ENCODE measurements around the gene PGPEP1. TPM values are rescaled to one million over a fixed set of nuclear protein-coding genes. Genes with fewer than 3 reads are reported as not detected.
A peak's percentile ranks its signal among the peaks of the same experiment; 100 is the strongest.

The PGPEP1 gene
- total and polyA plus RNA-seq, 10 of the 15 experiments (the other 5 are each of a cell fraction or from before 2014, with no cell fraction given), result 13.8 to 39.4 (median 17.0) TPM

DNA sequence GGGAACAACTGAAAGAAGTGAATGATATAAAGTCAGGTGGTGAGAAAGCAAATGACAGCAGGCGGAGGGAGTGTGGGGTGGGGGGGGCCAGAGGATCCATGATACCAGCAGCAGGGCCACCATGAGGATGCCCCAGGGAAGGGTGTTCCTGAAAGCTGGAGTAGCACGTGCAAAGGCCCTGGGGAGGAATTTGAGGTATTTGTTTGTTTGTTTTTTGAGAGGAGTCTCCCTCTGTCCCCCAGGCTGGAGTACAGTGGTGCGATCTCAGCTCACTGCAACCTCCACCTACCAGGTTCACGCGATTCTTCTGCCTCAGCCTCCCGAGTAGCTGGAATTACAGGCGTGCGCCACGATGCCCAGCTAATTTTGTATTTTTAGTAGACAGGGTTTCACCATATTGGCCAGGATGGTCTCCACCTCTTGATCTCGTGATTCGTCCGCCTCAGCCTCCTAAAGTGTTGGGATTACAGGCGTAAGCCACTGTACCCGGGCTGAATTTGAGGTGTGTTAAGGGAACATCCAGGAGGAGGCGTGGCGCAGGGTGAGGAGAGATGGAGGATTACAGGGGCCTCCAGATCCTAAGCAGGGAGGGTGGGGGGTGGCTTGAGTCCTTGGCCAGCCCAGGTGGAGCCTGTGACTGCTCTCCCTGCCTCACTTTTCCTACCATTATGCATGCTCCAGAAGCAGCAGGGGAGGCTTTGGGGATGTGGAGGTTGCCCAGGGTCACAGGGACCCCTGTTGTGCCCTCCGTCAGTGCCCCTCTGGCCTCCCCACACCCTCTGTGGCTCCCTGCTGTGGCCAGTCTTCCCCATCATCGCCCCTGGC lies 46.5 kb upstream of the PGPEP1 start:
- DNase-seq (ENCODE audit: low read depth, low spot score), result no peak
- H3K4me1 ChIP-seq (ENCODE audit: control insufficient read depth, insufficient read depth, low read length), result peaks cover 32% of the 10 kb centered on the region
- H2AFZ ChIP-seq (ENCODE audit: control insufficient read depth, low read depth, low read length), result no peak overlapping the region
- ChIA-PET RAD21 (ENCODE audit: unreplicated experiment) (interaction anchor here (0.7 to 5.8 kb wide), 8 partner anchors 9 to 126 kb away, joined by 3 to 136 read pairs (median 8); partner anchors contain the start of genes JUND and LSM4), SMC1A (ENCODE audit: uncharacterized antibody, unreplicated experiment) (interaction anchor here (1.0 to 4.3 kb wide), 6 partner anchors 9 to 35 kb away, joined by 3 to 58 read pairs (median 12); partner anchors contain the start of genes JUND and LSM4), CTCF (interaction anchor here (0.8 to 4.5 kb wide), 6 partner anchors 8 to 34 kb away, joined by 3 to 81 read pairs (median 18); partner anchors contain the start of genes JUND and LSM4), POLR2A (interaction anchor here (0.7 to 5.8 kb wide), 7 partner anchors 9 to 124 kb away, joined by 3 to 172 read pairs (median 13); partner anchors contain the start of genes JUND and LSM4)
- in situ Hi-C loops (cut with MboI), result no loop called here
- H3K27me3 ChIP-seq (replicated peaks in 1 of 2; ENCODE audit: control insufficient read depth in 2 of 2, insufficient read depth in 2 of 2, low read length in 1 of 2), result no peaks in the 10 kb centered on the region; a peak in 1 of 4 replicates
- no peaks in the 10 kb centered on the region for H4K20me1 ChIP-seq (ENCODE audit: control insufficient read depth, insufficient read depth)
- H3K79me2 ChIP-seq (ENCODE audit: control insufficient read depth, insufficient read depth, low read length), result peaks cover 5% of the 10 kb centered on the region
- no TSS peak for BruUV-seq (replicated peaks)
- H3K27ac ChIP-seq (ENCODE audit: control insufficient read depth, insufficient read depth), result no peak overlapping the region
- H3K4me2 ChIP-seq (ENCODE audit: control insufficient read depth, insufficient read depth), result peak overlapping the region; percentile 99
- 76% methylated on average over 18 of the region's 18 CpGs for WGBS (ENCODE audit: insufficient coverage, insufficient replicate concordance, low lambda C conversion rate, missing lambda C conversion rate)
- no peaks in the 10 kb centered on the region; the same call in 2 of the 3 replicates for H3K9me3 ChIP-seq (replicated peaks; ENCODE audit: control insufficient read depth, insufficient read depth, low read length)
- peak overlapping the region; percentile 93 for H3K9ac ChIP-seq (ENCODE audit: control insufficient read depth, insufficient read depth, low read length)
- intact Hi-C loops (cut with micrococcal nuclease; ENCODE audit: unreplicated experiment), result no loop called here
- no peak for FAIRE-seq
- ATAC-seq, result no peak
- TF ChIP-seq HDAC6 (IDR thresholded peaks at IDR 0.05; ENCODE audit: unreplicated experiment), result no peak
- TF ChIP-seq, protein P1, sequence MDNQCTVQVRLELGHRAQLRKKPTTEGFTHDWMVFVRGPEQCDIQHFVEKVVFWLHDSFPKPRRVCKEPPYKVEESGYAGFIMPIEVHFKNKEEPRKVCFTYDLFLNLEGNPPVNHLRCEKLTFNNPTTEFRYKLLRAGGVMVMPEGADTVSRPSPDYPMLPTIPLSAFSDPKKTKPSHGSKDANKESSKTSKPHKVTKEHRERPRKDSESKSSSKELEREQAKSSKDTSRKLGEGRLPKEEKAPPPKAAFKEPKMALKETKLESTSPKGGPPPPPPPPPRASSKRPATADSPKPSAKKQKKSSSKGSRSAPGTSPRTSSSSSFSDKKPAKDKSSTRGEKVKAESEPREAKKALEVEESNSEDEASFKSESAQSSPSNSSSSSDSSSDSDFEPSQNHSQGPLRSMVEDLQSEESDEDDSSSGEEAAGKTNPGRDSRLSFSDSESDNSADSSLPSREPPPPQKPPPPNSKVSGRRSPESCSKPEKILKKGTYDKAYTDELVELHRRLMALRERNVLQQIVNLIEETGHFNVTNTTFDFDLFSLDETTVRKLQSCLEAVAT (IDR thresholded peaks at IDR 0.05), result peak; percentile 65; the same call in 1 of the 2 replicates
- peak overlapping the region; percentile 96; the same call in 1 of the 2 replicates for H3K4me3 ChIP-seq
- H3K36me3 ChIP-seq (ENCODE audit: control insufficient read depth in 2 of 2, insufficient read depth in 2 of 2, low read length in 1 of 2), result no peaks in the 10 kb centered on the region
